Stimulated activated CD4-positive, alpha-beta T cell treated with anti-CD3 and anti-CD28 coated beads, Interleukin-15, amount 100 ng/mL, for 1 hour (primary cell): ENCODE results near the gene MAP2K5.

Experiments
- DNase-seq, 2 donors: peaks; one replicate each; pipeline ENCODE4 v3.0.0-alpha.2; 2020; ENCODE audit warnings: low read depth in 1 of 2, low spot score in 1 of 2

MAP2K5 gene

GRCh38 chr15:67719330-67719959, 176.9 kb downstream of the MAP2K5 start:
- no peak for DNase-seq

- DNase-seq = no peak
Measured at GRCh38 chr15:67720556-67721175, 178.2 kb downstream of the MAP2K5 start.

- no peak for DNase-seq
Measured at GRCh38 chr15:67722030-67722817, 179.7 kb downstream of the MAP2K5 start.

- DNase-seq = no peak
Measured at GRCh38 chr15:67723294-67724024, 181.0 kb downstream of the MAP2K5 start.

DNA sequence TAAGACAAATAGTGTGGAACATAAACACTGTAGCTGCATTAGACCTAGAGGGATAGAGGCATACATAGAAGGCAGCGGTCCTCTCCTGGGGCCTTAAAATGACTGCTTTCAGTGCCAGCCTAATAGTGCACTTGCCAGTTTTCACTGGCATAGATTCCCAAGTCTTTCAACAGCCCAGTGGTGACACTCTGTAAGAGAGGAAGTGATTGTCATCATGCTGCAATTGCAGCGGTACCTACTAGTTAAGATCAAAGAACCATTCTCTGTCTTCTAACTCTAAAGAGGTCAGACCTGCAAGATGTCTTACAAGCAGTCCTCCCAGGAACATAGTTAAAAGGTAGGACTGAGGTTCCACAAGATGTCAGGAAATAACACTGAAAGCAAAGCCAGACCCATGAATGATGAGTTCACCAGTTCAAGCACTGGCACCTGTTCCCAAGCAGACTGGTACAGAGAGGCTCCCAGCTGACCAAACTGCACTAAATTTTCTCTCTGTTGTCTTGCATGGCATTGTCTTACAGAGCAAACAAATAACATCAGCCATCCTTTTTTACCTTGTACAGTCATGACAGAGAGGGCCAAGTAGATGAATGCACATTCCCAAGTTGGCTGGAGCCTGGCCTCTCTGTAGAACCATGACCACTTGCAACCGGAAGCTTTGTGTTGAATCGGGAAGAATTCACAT, 182.3 kb downstream of the MAP2K5 start:
- DNase-seq = no peak

GRCh38 chr15:67730135-67730534, 187.6 kb downstream of the MAP2K5 start:
- DNase-seq = no peak

DNA sequence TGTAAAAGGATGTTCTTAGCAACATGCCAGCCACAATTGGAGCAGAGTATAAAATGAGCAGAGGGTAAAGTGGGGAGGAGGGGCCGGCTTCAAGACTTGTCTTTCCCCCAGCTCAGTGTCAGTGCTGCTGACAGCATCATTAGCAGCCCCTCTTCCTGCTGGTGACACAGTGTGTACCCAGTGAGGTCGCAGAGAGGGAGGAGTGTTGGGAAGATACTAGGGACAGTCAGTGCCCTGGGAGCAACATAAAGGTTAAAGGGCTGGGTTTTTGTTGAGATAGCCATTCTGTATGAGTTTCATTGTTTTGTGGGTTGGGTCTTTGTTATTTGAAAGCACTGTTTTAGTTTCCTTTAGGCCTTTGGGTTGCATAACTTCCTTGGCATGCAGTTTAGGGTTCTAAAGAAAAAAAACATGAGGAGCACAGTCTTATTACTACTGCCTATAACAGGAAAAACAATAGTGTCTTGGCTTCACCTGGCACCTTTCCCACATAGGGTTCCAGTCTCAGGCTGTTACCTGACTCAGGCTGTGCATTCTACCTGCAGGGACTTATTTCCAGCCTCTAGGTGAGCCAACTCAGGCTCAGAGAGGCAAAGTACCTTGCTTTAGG, 188.7 kb downstream of the MAP2K5 start:
- no peak for DNase-seq

DNA sequence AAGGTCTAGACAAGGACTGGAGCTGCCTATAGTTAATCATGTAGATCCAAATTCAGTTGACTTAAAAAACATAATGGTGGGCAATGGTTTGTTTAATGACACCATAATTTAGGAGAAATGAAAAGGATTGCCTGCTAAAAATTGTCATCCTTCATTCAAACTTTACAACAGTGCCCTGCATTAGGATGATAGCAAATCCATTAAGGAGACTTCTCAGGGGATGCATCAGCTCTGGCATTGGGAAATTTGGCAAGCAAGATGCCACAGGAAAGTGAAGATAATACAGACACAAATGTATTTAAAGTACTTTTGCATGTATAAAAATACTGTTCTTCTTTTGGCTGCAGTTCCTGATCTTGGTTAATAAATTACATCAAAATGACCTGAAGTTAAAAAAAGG, 189.7 kb downstream of the MAP2K5 start:
- DNase-seq = no peak

- no peak for DNase-seq
Measured at GRCh38 chr15:67732671-67733374, 190.3 kb downstream of the MAP2K5 start.

DNA sequence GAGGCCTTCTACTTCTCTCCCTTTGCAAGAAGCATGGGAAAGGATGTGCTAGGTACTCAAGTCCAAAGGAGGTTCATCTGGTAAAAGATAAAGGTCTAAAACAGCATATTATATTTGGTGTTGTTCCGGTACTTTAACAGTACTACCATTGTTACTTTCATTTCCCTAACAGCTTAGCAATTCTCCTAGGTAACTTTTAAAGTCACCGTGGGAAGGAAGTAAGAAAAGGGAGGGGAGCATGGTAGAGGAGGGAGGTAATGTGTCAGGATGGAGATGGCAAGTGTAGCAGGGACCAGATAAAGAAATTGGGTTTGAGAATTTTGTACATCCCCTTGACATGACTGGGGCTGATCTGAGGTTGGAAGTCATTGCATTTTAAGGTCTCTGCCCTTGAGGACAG, 193.4 kb downstream of the MAP2K5 start:
- no peak for DNase-seq

DNA sequence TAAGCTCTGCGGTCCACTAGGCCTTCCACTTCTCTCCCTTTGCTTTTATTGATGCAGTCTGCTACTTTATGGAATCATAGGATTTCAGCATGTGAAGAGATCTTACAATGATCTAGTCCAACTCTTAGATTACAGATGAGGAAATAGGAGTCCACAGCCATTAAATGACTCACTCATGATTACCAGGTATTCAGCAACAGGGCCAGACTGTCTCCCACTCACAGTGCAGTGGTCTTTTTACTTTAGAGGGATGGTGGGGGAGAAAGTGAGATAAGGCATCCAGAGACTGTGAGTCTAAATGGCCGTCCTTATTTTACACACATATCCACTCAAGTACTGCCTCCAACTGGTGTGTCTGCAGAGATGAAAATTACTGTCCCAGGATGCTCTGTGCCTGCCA, 194.3 kb downstream of the MAP2K5 start:
- DNase-seq = no peak

GRCh38 chr15:67738056-67738455, 195.6 kb downstream of the MAP2K5 start:
- DNase-seq = no peak

GRCh38 chr15:67740405-67740804, 197.9 kb downstream of the MAP2K5 start:
- DNase-seq = no peak

DNA sequence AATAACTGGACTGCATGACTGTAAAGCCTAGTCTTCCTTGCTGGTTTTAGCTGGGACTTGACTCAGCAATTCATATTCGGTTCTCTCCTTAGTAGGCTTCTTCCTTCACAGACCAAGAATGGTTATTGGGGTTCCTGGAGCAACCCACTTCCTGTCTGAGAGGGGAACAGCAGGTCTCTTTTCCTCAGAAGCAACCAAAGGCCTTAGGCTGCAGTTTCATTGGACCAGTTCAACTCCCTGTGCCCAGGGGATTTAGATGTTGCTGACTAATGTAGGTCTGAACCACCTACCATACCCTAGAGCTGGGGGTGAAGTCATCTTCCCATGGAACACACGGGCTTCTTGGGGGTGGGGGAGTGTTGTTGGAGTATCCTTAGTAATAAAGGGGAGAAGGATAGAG, 198.8 kb downstream of the MAP2K5 start:
- no peak for DNase-seq

- no peak for DNase-seq
Measured at GRCh38 chr15:67743558-67743957, 201.1 kb downstream of the MAP2K5 start.

DNA sequence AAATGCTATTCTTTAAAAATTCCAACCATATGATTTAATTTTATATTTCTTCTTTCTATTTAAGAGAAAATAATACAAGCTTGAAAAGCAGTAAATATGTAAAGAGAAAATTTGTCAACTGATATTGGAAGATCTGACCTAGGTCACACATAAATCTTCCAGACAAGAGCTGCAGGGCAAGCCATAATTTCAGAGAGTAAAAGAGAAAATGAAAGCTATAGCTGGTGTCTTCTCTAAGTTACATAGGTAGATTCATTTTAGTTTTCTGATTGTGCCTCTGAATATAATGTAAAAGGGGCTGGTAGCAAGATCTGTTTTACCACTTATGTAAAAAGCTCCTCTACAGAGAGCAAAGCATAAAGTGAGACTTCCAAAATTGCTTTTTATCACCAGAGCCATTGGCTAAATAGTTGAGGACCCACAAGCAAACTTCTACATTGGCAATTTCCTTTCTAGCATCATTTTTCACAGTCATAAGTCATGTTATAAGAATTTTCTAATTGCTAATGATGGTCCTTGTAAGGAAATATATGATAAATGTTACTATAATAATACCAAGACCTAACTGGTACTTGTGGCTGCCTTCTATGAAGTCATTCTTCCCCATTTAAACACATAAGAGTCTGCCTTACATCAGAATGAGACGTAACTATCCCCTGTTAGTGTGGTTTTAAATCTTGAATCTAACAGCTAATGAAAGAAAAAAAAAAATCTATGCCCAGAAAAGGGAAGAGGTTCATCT, 202.0 kb downstream of the MAP2K5 start:
- no peak for DNase-seq

GRCh38 chr15:67745073-67746006, 202.8 kb downstream of the MAP2K5 start:
- no peak for DNase-seq

- no peak for DNase-seq
Measured at GRCh38 chr15:67746022-67746421, 203.5 kb downstream of the MAP2K5 start.
